ENCODE results near the gene CNGA1. TPM values are rescaled to one million over a fixed set of nuclear protein-coding genes. Genes with fewer than 3 reads are reported as not detected.

Gene CNGA1
- total RNA-seq, 1 experiment from 2014 or later: not detected

GRCh38 chr4:47972181-47972580 lies 44.3 kb downstream of the CNGA1 start:
- H3K4me1 Mint-ChIP-seq (ENCODE audit: insufficient read depth, unreplicated experiment): no peaks in the 10 kb centered on the region
- intact Hi-C loops (cut with micrococcal nuclease): no loop called here
- POLR2A ChIA-PET: no interaction called here
- H3K36me3 Mint-ChIP-seq (ENCODE audit: insufficient read depth, unreplicated experiment): no peaks in the 10 kb centered on the region
- no peak overlapping the region for H3K27ac Mint-ChIP-seq (ENCODE audit: low read depth, unreplicated experiment)
- no TSS peak for BruUV-seq (replicated peaks)
- no peaks in the 10 kb centered on the region for H3K27me3 Mint-ChIP-seq (ENCODE audit: insufficient read depth, unreplicated experiment)
- H3K4me3 Mint-ChIP-seq (ENCODE audit: unreplicated experiment): no peak overlapping the region
- no peak for TF ChIP-seq CTCF (IDR thresholded peaks at IDR 0.05; ENCODE audit: unreplicated experiment)
- no peaks in the 10 kb centered on the region for H3K9me3 Mint-ChIP-seq (ENCODE audit: unreplicated experiment)
- DNase-seq (ENCODE audit: unreplicated experiment): no peak
- CTCF ChIA-PET: no interaction called here

- ChIA-PET POLR2A (no interaction called here), CTCF (no interaction called here)
- intact Hi-C loops (cut with micrococcal nuclease): no loop called here
- Mint-ChIP-seq H3K36me3 (ENCODE audit: insufficient read depth, unreplicated experiment) (no peaks in the 10 kb centered on the region), H3K9me3 (ENCODE audit: unreplicated experiment) (no peaks in the 10 kb centered on the region), H3K27ac (ENCODE audit: low read depth, unreplicated experiment) (no peak overlapping the region), H3K27me3 (ENCODE audit: insufficient read depth, unreplicated experiment) (no peaks in the 10 kb centered on the region), H3K4me1 (ENCODE audit: insufficient read depth, unreplicated experiment) (no peaks in the 10 kb centered on the region), H3K4me3 (ENCODE audit: unreplicated experiment) (no peak overlapping the region)
- TF ChIP-seq CTCF (IDR thresholded peaks at IDR 0.05; ENCODE audit: unreplicated experiment): no peak
- no peak for DNase-seq (ENCODE audit: unreplicated experiment)
- BruUV-seq (replicated peaks): no TSS peak
Observed at GRCh38 chr4:47968847-47969246, 47.6 kb downstream of the CNGA1 start.

- POLR2A ChIA-PET: no interaction called here
- TF ChIP-seq CTCF (IDR thresholded peaks at IDR 0.05; ENCODE audit: unreplicated experiment): no peak
- Mint-ChIP-seq H3K27me3 (ENCODE audit: insufficient read depth, unreplicated experiment) (no peaks in the 10 kb centered on the region), H3K4me3 (ENCODE audit: unreplicated experiment) (no peak overlapping the region), H3K36me3 (ENCODE audit: insufficient read depth, unreplicated experiment) (no peaks in the 10 kb centered on the region), H3K27ac (ENCODE audit: low read depth, unreplicated experiment) (no peak overlapping the region), H3K9me3 (ENCODE audit: unreplicated experiment) (peaks cover 7% of the 10 kb centered on the region), H3K4me1 (ENCODE audit: insufficient read depth, unreplicated experiment) (no peaks in the 10 kb centered on the region)
- no TSS peak for BruUV-seq (replicated peaks)
- CTCF ChIA-PET: no interaction called here
- no peak for DNase-seq (ENCODE audit: unreplicated experiment)
- intact Hi-C loops (cut with micrococcal nuclease): no loop called here
Observed at GRCh38 chr4:47954677-47955076, 61.8 kb downstream of the CNGA1 start.

GRCh38 chr4:47954245-47954644 lies 62.2 kb downstream of the CNGA1 start:
- DNase-seq (ENCODE audit: unreplicated experiment): no peak
- intact Hi-C loops (cut with micrococcal nuclease): no loop called here
- no peaks in the 10 kb centered on the region for H3K36me3 Mint-ChIP-seq (ENCODE audit: insufficient read depth, unreplicated experiment)
- peaks cover 7% of the 10 kb centered on the region for H3K9me3 Mint-ChIP-seq (ENCODE audit: unreplicated experiment)
- no peaks in the 10 kb centered on the region for H3K27me3 Mint-ChIP-seq (ENCODE audit: insufficient read depth, unreplicated experiment)
- H3K4me3 Mint-ChIP-seq (ENCODE audit: unreplicated experiment): no peak overlapping the region
- no peak overlapping the region for H3K27ac Mint-ChIP-seq (ENCODE audit: low read depth, unreplicated experiment)
- POLR2A ChIA-PET: no interaction called here
- no TSS peak for BruUV-seq (replicated peaks)
- no peak for TF ChIP-seq CTCF (IDR thresholded peaks at IDR 0.05; ENCODE audit: unreplicated experiment)
- no peaks in the 10 kb centered on the region for H3K4me1 Mint-ChIP-seq (ENCODE audit: insufficient read depth, unreplicated experiment)
- CTCF ChIA-PET: no interaction called here

All from MCF 10A (cell line).